Mesothelial cell of epicardium (in vitro differentiated cells): ENCODE results near the gene PNPLA1. TPM values are rescaled to one million over a fixed set of nuclear protein-coding genes. Genes with fewer than 3 reads are reported as not detected.

Experiments
- DNase-seq, 2 experiments: peaks; one replicate each; pipeline ENCODE4 v3.0.0; 2021; ENCODE audit warnings: low spot score in 2 of 2; ENCODE audit not compliant: unreplicated experiment in 2 of 2
- H3K27ac Mint-ChIP-seq: 2 replicates; pipeline ENCODE4 v1.8.0; 2021; ENCODE audit warnings: mixed read lengths
- H3K27me3 Mint-ChIP-seq: 2 replicates; pipeline ENCODE4 v1.8.0; 2021; ENCODE audit warnings: low read depth, mixed read lengths
- H3K36me3 Mint-ChIP-seq: 2 replicates; pipeline ENCODE4 v1.8.0; 2021; ENCODE audit warnings: mixed read lengths
- H3K4me1 Mint-ChIP-seq: 2 replicates; pipeline ENCODE4 v1.8.0; 2021; ENCODE audit warnings: mixed read lengths
- H3K4me3 Mint-ChIP-seq: 2 replicates; pipeline ENCODE4 v1.8.0; 2021; ENCODE audit warnings: mild to moderate bottlenecking, moderate library complexity, mixed read lengths
- H3K9me3 Mint-ChIP-seq: 2 replicates; pipeline ENCODE4 v1.8.0; 2021; ENCODE audit warnings: mixed read lengths
- CTCF ChIP-seq: fragments of 200-600 bp; sonication (generic); IDR thresholded peaks from one replicate; pipeline ENCODE4 v1.5.0; 2021; ENCODE audit warnings: antibody characterized with exemption; ENCODE audit not compliant: unreplicated experiment
- total RNA-seq: library from RNA; stranded (reverse); gene quantifications from 3 replicates; pipeline ENCODE4 v1.2.1, GENCODE V29; 2021

PNPLA1 gene
- total RNA-seq, 1 donor from 2014 or later, result not detected

- H3K27ac Mint-ChIP-seq, result no peak overlapping the region
- peaks cover 2% of the 10 kb centered on the region for H3K27me3 Mint-ChIP-seq
- no peak for DNase-seq
- no peaks in the 10 kb centered on the region for H3K9me3 Mint-ChIP-seq
- no peak overlapping the region for H3K4me3 Mint-ChIP-seq
- no peak for TF ChIP-seq CTCF
- H3K36me3 Mint-ChIP-seq, result no peaks in the 10 kb centered on the region
- no peaks in the 10 kb centered on the region for H3K4me1 Mint-ChIP-seq
Observed at GRCh38 chr6:36297511-36297910, 27.7 kb downstream of the PNPLA1 start.

GRCh38 chr6:36298027-36298426 is 28.2 kb downstream of the PNPLA1 start:
- Mint-ChIP-seq H3K9me3 (no peaks in the 10 kb centered on the region), H3K36me3 (no peaks in the 10 kb centered on the region)

GRCh38 chr6:36301085-36301658 is 31.3 kb downstream of the PNPLA1 start:
- no peaks in the 10 kb centered on the region for H3K4me1 Mint-ChIP-seq
- no peak for DNase-seq
- no peak overlapping the region for H3K27ac Mint-ChIP-seq
- no peaks in the 10 kb centered on the region for H3K36me3 Mint-ChIP-seq
- H3K27me3 Mint-ChIP-seq, result peaks cover 2% of the 10 kb centered on the region
- H3K4me3 Mint-ChIP-seq, result no peak overlapping the region
- TF ChIP-seq CTCF, result no peak
- H3K9me3 Mint-ChIP-seq, result no peaks in the 10 kb centered on the region

More at GRCh38 chr6:36298027-36298426, 28.2 kb downstream of the PNPLA1 start:
- no peak for DNase-seq
- Mint-ChIP-seq H3K4me1 (no peaks in the 10 kb centered on the region), H3K4me3 (no peak overlapping the region), H3K27ac (no peak overlapping the region), H3K27me3 (peaks cover 2% of the 10 kb centered on the region)
- TF ChIP-seq CTCF, result no peak

- H3K4me3 Mint-ChIP-seq, result no peak overlapping the region
- H3K36me3 Mint-ChIP-seq, result no peaks in the 10 kb centered on the region
- DNase-seq, result no peak
- no peak for TF ChIP-seq CTCF
- peaks cover 2% of the 10 kb centered on the region for H3K27me3 Mint-ChIP-seq
- no peaks in the 10 kb centered on the region for H3K4me1 Mint-ChIP-seq
- no peaks in the 10 kb centered on the region for H3K9me3 Mint-ChIP-seq
- H3K27ac Mint-ChIP-seq, result no peak overlapping the region
Observed at GRCh38 chr6:36301781-36302180, 31.9 kb downstream of the PNPLA1 start.

GRCh38 chr6:36302227-36302976 is 32.5 kb downstream of the PNPLA1 start:
- H3K4me1 Mint-ChIP-seq, result no peaks in the 10 kb centered on the region
- no peaks in the 10 kb centered on the region for H3K36me3 Mint-ChIP-seq
- H3K27me3 Mint-ChIP-seq, result peaks cover 2% of the 10 kb centered on the region
- no peaks in the 10 kb centered on the region for H3K9me3 Mint-ChIP-seq
- TF ChIP-seq CTCF, result peak; percentile 93
- no peak overlapping the region for H3K27ac Mint-ChIP-seq
- no peak overlapping the region for H3K4me3 Mint-ChIP-seq
- peak; percentile 81 to 92 for DNase-seq
